Epithelial cell of alveolus of lung (primary cell): ENCODE data around the gene ZSCAN9. TPM values are rescaled to one million over a fixed set of nuclear protein-coding genes. Genes with fewer than 3 reads are reported as not detected.

Experiments
- total RNA-seq: library from RNA; depleted of rRNA; stranded (reverse); fragments of >200 nt; gene quantifications from 2 replicates; pipeline ENCODE4 v1.2.1, GENCODE V29; 2015

The ZSCAN9 gene
- 10.1 and 10.3 TPM in 2 replicates for total RNA-seq

DNA sequence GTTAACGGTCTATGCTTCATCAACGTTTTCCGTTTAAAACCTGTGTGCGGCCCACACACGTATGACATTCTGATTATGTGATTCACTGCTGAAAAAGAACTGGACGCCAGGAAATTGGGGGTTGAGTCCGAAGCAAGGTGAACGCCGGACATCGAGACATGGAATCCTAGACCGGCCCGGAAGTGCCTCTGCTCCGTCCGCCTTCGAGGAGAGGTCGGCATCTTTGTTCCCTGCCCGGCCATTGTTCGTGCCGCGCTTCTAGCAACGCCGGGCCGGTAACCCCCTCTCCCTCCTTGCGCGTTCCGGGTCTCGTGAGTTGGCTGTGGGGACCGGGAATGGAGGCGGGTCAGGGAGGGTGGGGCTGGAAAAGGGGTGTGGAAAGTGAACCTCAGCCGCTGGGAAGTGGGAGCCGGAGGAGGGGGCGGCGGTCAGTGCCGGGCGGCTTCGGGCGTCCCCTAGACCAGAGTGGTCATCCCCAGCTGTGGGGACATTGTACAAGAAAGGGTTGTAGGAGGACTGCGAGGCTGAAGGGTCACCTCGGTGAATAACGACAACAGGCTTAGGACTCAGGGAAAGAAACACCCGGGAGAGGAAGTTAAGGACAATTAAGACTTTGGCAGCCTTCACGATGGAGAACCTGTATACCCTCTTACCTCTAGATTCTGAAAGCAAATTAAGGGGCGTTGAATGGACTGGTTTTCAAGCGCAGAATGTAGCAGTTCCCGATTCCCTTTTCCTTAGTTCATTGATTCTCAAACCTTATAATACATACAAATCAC lies at the start of gene ZSCAN9:
Gene ZSCAN9 (plus strand): TSS at position 220 of the 779 bp plus-strand sequence. CDS start 1,810 bp downstream, outside the sequence.

GRCh38 chr6:28252009-28252975 lies 27.2 kb downstream of the ZSCAN9 start, which contains the start of gene ZKSCAN4:
Gene ZKSCAN4, minus strand, starts transcription at chr6:28252269. Its CDS starts 289 bp downstream, at chr6:28251980.

GRCh38 chr6:28258877-28259777 lies 34.1 kb downstream of the ZSCAN9 start, which contains the start of gene NKAPL:
Gene NKAPL, plus strand, starts transcription at chr6:28259297. Its CDS starts 75 bp downstream, at chr6:28259372.

DNA sequence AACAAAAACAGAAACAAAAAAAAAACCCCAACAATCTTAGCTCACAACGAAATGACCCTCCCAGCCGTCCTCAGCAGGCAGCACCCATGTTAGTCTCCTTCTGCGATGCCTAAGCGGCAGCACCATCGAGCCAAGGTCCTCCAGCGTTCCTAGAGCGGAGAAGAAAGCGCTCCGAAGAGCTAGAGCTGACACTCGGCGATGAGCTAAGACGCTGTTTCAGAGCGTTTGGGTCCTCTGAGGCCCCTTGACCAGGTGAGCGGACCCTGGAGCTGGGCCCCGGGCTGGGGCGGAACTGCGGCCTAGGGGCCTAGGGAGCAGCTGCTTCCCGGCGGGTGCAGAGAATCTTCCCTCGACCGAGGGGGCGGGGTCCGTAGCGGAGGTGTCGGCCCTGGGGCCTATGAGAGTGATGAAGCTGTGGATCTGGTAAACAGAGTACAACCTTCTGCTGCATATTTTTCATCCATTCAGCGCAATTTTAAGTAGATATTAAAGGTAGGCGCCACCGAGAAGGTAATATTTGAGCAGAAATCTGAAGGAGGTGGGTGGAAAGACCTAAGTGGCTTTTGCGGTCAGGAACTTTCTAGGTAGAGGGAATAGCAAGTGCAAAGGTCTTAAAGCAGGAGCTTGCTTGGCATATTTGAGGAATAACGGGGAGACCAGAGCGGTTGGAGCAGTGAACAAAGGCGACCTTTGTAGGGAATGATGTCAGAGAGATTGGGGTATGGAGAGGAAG lies 42.1 kb downstream of the ZSCAN9 start, which contains the start of gene ZSCAN26:
Gene ZSCAN26 (plus strand): TSS at position 182 of the 733 bp plus-strand sequence. CDS start 4,777 bp downstream, outside the sequence.

GRCh38 chr6:28281288-28282064 lies 56.4 kb downstream of the ZSCAN9 start, which contains the start of gene PGBD1:
Gene PGBD1, plus strand, starts transcription at chr6:28281572. Its CDS starts 2,242 bp downstream, at chr6:28283814.

Other genes with a start within 250 kb of the ZSCAN9 start
- 0.16 and 0.39 TPM in 2 replicates for gene ZNF165, start 144.7 kb upstream of the ZSCAN9 start, total RNA-seq
- gene ZSCAN16, start 100.7 kb upstream of the ZSCAN9 start, total RNA-seq, result 0.52 and 0.80 TPM in 2 replicates
- 8.7 and 22.0 TPM in 2 replicates for gene ZKSCAN8, start 83.4 kb upstream of the ZSCAN9 start, total RNA-seq
- gene ZKSCAN4, start 27.0 kb downstream of the ZSCAN9 start, total RNA-seq, result 3.9 and 5.3 TPM in 2 replicates
- 2.3 and 2.5 TPM in 2 replicates for gene NKAPL, start 34.0 kb downstream of the ZSCAN9 start, total RNA-seq
- 6.7 and 12.5 TPM in 2 replicates for gene ZSCAN26, start 41.9 kb downstream of the ZSCAN9 start, total RNA-seq
- gene PGBD1, start 56.3 kb downstream of the ZSCAN9 start, total RNA-seq, result 7.2 and 8.0 TPM in 2 replicates
- 1.9 and 5.1 TPM in 2 replicates for gene ZSCAN31, start 110.9 kb downstream of the ZSCAN9 start, total RNA-seq
- 3.2 and 11.9 TPM in 2 replicates for gene ZKSCAN3, start 124.7 kb downstream of the ZSCAN9 start, total RNA-seq
- gene ZSCAN12, start 174.5 kb downstream of the ZSCAN9 start, total RNA-seq, result 3.5 and 7.7 TPM in 2 replicates
- 1.2 and 6.5 TPM in 2 replicates for gene ZSCAN23, start 218.2 kb downstream of the ZSCAN9 start, total RNA-seq